Urinary bladder (tissue), 4 donors: ENCODE results near the gene SENP3. TPM values are rescaled to one million over a fixed set of nuclear protein-coding genes. Genes with fewer than 3 reads are reported as not detected.
A peak's percentile ranks its signal among the peaks of the same experiment; 100 is the strongest.

Source experiments
- DNase-seq: peaks from one replicate; pipeline ENCODE4 v3.0.0-alpha.2; 2015; ENCODE audit errors: extremely low spot score
- H3K27ac ChIP-seq: one replicate; pipeline ENCODE4 v1.5.1; 2013; ENCODE audit warnings: low read depth, mild to moderate bottlenecking, moderate library complexity
- H3K36me3 ChIP-seq: one replicate; pipeline ENCODE4 v1.6.1; 2013; ENCODE audit warnings: mild to moderate bottlenecking, moderate library complexity; ENCODE audit not compliant: insufficient read depth
- H3K4me1 ChIP-seq: one replicate; pipeline ENCODE4 v1.6.1; 2013; ENCODE audit warnings: mild to moderate bottlenecking, moderate library complexity; ENCODE audit not compliant: insufficient read depth
- H3K4me3 ChIP-seq: one replicate; pipeline ENCODE4 v1.5.1; 2013; ENCODE audit warnings: low read depth, low read length
- WGBS: extraction: QIAGEN DNeasy Blood & Tissue Kit; methylation state at CpG from one replicate; pipeline ENCODE4 v1.1.7; 2013; 5-methylcytosine and 5-hydroxymethylcytosine counted together
- polyA plus RNA-seq: library from polyadenylated mRNA; stranded (reverse); fragments of 200-250 nt; gene quantifications from one replicate; pipeline ENCODE4 v1.2.3, GENCODE V29; 2013
- total RNA-seq: library from RNA; depleted of rRNA; stranded (reverse); fragments of >200 nt; gene quantifications from one replicate; pipeline ENCODE4 v1.2.3, GENCODE V29; 2014
- donor health status: healthy with polysubstance abuse.
- donor health status: healthy.

The SENP3 gene
- total and polyA plus RNA-seq, 2 donors, result 34.7 to 54.6 TPM

GRCh38 chr17:7559320-7560171 lies 2.2 kb upstream of the SENP3 start:
- Histone ChIP-seq H3K36me3 (no peaks in the 10 kb centered on the region), H3K4me1 (no peaks in the 10 kb centered on the region), H3K27ac (no peak overlapping the region), H3K4me3 (no peak overlapping the region)
- WGBS, result 79% methylated on average over 18 of the region's 18 CpGs
- no peak for DNase-seq

- no peak for DNase-seq
- Histone ChIP-seq H3K4me1 (no peaks in the 10 kb centered on the region), H3K36me3 (peaks cover 1% of the 10 kb centered on the region), H3K27ac (no peak overlapping the region), H3K4me3 (no peak overlapping the region)
- WGBS, result 26% methylated on average over 22 of the region's 22 CpGs
Measured at GRCh38 chr17:7560172-7561027, 1.3 kb upstream of the SENP3 start.

- Histone ChIP-seq H3K36me3 (peaks cover 2% of the 10 kb centered on the region), H3K4me3 (peak overlapping the region; percentile 84), H3K27ac (peak overlapping the region; percentile 70), H3K4me1 (no peaks in the 10 kb centered on the region)
- no peak for DNase-seq
- WGBS, result under 1% methylated on average over 32 of the region's 32 CpGs
Measured at GRCh38 chr17:7561028-7561575, 617 bp upstream of the SENP3 start.

- peaks cover 2% of the 10 kb centered on the region for H3K36me3 ChIP-seq
- under 1% methylated on average over 28 of the region's 28 CpGs for WGBS
- H3K4me1 ChIP-seq, result no peaks in the 10 kb centered on the region
- H3K27ac ChIP-seq, result peak overlapping the region; percentile 76
- peak overlapping the region; percentile 84 for H3K4me3 ChIP-seq
- no peak for DNase-seq
Measured at GRCh38 chr17:7562208-7562605, 488 bp downstream of the SENP3 start.

- Histone ChIP-seq H3K36me3 (peaks cover 2% of the 10 kb centered on the region), H3K27ac (no peak overlapping the region), H3K4me3 (no peak overlapping the region), H3K4me1 (no peaks in the 10 kb centered on the region)
- WGBS, result 90% methylated on average over 30 of the region's 30 CpGs
- DNase-seq, result no peak
Measured at GRCh38 chr17:7563115-7563869, 1.6 kb downstream of the SENP3 start.

- no peaks in the 10 kb centered on the region for H3K4me1 ChIP-seq
- H3K27ac ChIP-seq, result no peak overlapping the region
- 88% methylated on average over 5 of the region's 5 CpGs for WGBS
- no peak overlapping the region for H3K4me3 ChIP-seq
- no peak for DNase-seq
- H3K36me3 ChIP-seq, result peaks cover 3% of the 10 kb centered on the region
Measured at GRCh38 chr17:7569571-7569970, 7.9 kb downstream of the SENP3 start.

GRCh38 chr17:7570351-7570750 lies 8.6 kb downstream of the SENP3 start:
- no peak overlapping the region for H3K27ac ChIP-seq
- 96% methylated on average over 10 of the region's 10 CpGs for WGBS
- H3K4me1 ChIP-seq, result no peaks in the 10 kb centered on the region
- H3K36me3 ChIP-seq, result peaks cover 4% of the 10 kb centered on the region
- DNase-seq, result no peak
- no peak overlapping the region for H3K4me3 ChIP-seq

GRCh38 chr17:7572338-7572587 lies 10.5 kb downstream of the SENP3 start:
- WGBS, result 0% methylated on average over 11 of the region's 11 CpGs
- peak overlapping the region; percentile 5 for H3K4me3 ChIP-seq
- no peak for DNase-seq
- peaks cover 2% of the 10 kb centered on the region for H3K36me3 ChIP-seq
- H3K4me1 ChIP-seq, result no peaks in the 10 kb centered on the region
- peak overlapping the region; percentile 77 for H3K27ac ChIP-seq

- H3K4me3 ChIP-seq, result peak overlapping the region; percentile 96
- peaks cover 2% of the 10 kb centered on the region for H3K36me3 ChIP-seq
- H3K4me1 ChIP-seq, result no peaks in the 10 kb centered on the region
- H3K27ac ChIP-seq, result peak overlapping the region; percentile 98
- under 1% methylated on average over 73 of the region's 73 CpGs for WGBS
- peak; percentile 98 for DNase-seq
Measured at GRCh38 chr17:7572588-7573323, 11.0 kb downstream of the SENP3 start.

GRCh38 chr17:7573324-7574080 lies 11.8 kb downstream of the SENP3 start:
- Histone ChIP-seq H3K36me3 (peaks cover 7% of the 10 kb centered on the region), H3K4me3 (peak overlapping the region; percentile 96), H3K27ac (peak overlapping the region; percentile 98), H3K4me1 (no peaks in the 10 kb centered on the region)
- DNase-seq, result no peak
- WGBS, result under 1% methylated on average over 71 of the region's 71 CpGs

- Histone ChIP-seq H3K36me3 (peaks cover 7% of the 10 kb centered on the region), H3K27ac (peak overlapping the region; percentile 63), H3K4me3 (peak overlapping the region; percentile 96), H3K4me1 (no peaks in the 10 kb centered on the region)
- no peak for DNase-seq
- WGBS, result 19% methylated on average over 15 of the region's 15 CpGs
Measured at GRCh38 chr17:7574176-7574953, 12.6 kb downstream of the SENP3 start.

- H3K4me1 ChIP-seq, result no peaks in the 10 kb centered on the region
- WGBS, result 67% methylated on average over 1 of the region's 1 CpG
- peaks cover 7% of the 10 kb centered on the region for H3K36me3 ChIP-seq
- no peak for DNase-seq
- peak overlapping the region; percentile 38 for H3K27ac ChIP-seq
- H3K4me3 ChIP-seq, result no peak overlapping the region
Measured at GRCh38 chr17:7575481-7575883, 13.8 kb downstream of the SENP3 start.
